Measurements from ENCODE around the gene KRTAP10-11.

Gene KRTAP10-11

GRCh38 chr21:44695641-44696040 is 49.4 kb downstream of the KRTAP10-11 start:
- DNase-seq (ENCODE audit: low read depth) = no peak

DNA sequence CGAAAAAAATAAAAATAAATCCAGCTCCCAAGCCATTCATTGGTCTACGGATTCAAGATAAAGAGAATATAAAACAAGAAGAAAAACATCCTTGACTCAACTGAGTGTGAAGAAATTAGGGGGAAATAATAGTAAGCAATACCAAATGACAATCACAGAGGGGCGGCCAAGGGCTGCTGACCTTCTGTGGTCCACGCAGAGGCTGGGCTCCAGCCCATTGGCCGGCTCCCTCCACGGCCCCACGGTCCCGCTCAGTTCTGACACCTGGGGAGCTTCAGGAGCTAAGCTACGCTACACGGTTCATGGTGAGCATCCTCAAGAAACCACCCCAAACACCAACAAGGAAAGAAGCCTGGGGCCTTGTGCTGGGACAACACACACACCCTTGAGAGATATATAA is 50.4 kb downstream of the KRTAP10-11 start:
- no peak for DNase-seq (ENCODE audit: low read depth)
